AG09309 (cell line): ENCODE results near the gene VANGL1.

ENCODE experiments used
- DNase-seq: peaks from one replicate; pipeline ENCODE4 v3.0.0-alpha.2; 2010; ENCODE audit warnings: low read depth
- H3K4me3 ChIP-seq: 2 replicates; pipeline ENCODE4 v1.5.1; 2011; ENCODE audit warnings: mild to moderate bottlenecking, low read depth, low read length, moderate library complexity; ENCODE audit not compliant: control insufficient read depth
- CTCF ChIP-seq: IDR thresholded peaks from 2 replicates; pipeline ENCODE4 v1.5.1; 2011; ENCODE audit warnings: mild to moderate bottlenecking, low read depth, low read length, inconsistent platforms; ENCODE audit not compliant: insufficient read depth, control insufficient read depth; ENCODE audit errors: missing control alignments

VANGL1 gene

GRCh38 chr1:115706587-115707425 is 65.0 kb downstream of the VANGL1 start:
- TF ChIP-seq CTCF = peak; percentile 69
- H3K4me3 ChIP-seq = no peak overlapping the region
- peak; percentile 25 for DNase-seq

- no peak for TF ChIP-seq CTCF
- H3K4me3 ChIP-seq = no peak overlapping the region
- DNase-seq = no peak
These were observed 69.3 kb downstream of the VANGL1 start for GRCh38 chr1:115710859-115711624.

GRCh38 chr1:115712911-115713609 is 71.3 kb downstream of the VANGL1 start:
- H3K4me3 ChIP-seq = no peak overlapping the region
- no peak for TF ChIP-seq CTCF

GRCh38 chr1:115713906-115714305 is 72.1 kb downstream of the VANGL1 start:
- no peak overlapping the region for H3K4me3 ChIP-seq
- no peak for TF ChIP-seq CTCF

More at GRCh38 chr1:115712911-115713609, 71.3 kb downstream of the VANGL1 start:
- no peak for DNase-seq

GRCh38 chr1:115714572-115715141 is 72.9 kb downstream of the VANGL1 start:
- TF ChIP-seq CTCF = no peak
- DNase-seq = no peak
- no peak overlapping the region for H3K4me3 ChIP-seq

More at GRCh38 chr1:115713906-115714305, 72.1 kb downstream of the VANGL1 start:
- no peak for DNase-seq

- peak; percentile 39 for TF ChIP-seq CTCF
- no peak for DNase-seq
- H3K4me3 ChIP-seq = no peak overlapping the region
These were observed 75.8 kb downstream of the VANGL1 start for GRCh38 chr1:115717541-115717940.
